PC-9 (cell line): ENCODE results near the gene SIRT2.

ENCODE experiments used
- EZH2 ChIP-seq: fragments of 200-600 bp; sonication (generic); IDR thresholded peaks from 2 replicates; pipeline ENCODE4 v1.8.0; 2017; ENCODE audit warnings: antibody characterized with exemption, low read depth
- TF ChIP-seq, protein P1 (sequence below): fragments of 200-600 bp; sonication (generic); conservative IDR thresholded peaks from 2 replicates; pipeline ENCODE4 v1.6.1; 2017; ENCODE audit warnings: mixed run types, antibody characterized with exemption, mild to moderate bottlenecking, moderate library complexity

DNA sequence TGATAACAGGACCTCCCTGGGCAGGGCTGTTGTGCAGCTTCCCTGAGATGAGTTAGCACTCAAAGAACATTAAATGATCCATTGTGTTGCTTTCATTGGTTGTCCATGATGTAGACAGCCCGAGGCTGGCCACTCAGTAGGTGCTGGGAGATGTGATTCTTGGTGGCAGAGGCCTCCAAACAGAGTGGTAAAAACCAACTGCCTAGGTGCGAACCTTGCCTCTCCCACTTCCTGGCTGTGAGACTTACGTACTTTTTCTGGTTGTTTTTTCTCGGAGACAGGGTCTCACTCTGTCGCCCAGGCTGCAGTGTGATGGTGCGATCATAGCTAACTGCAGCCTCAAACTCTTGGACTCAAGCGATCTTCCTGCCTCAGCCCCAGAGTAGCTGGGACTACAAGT, 25.0 kb upstream of the SIRT2 start:
- TF ChIP-seq, protein P1, sequence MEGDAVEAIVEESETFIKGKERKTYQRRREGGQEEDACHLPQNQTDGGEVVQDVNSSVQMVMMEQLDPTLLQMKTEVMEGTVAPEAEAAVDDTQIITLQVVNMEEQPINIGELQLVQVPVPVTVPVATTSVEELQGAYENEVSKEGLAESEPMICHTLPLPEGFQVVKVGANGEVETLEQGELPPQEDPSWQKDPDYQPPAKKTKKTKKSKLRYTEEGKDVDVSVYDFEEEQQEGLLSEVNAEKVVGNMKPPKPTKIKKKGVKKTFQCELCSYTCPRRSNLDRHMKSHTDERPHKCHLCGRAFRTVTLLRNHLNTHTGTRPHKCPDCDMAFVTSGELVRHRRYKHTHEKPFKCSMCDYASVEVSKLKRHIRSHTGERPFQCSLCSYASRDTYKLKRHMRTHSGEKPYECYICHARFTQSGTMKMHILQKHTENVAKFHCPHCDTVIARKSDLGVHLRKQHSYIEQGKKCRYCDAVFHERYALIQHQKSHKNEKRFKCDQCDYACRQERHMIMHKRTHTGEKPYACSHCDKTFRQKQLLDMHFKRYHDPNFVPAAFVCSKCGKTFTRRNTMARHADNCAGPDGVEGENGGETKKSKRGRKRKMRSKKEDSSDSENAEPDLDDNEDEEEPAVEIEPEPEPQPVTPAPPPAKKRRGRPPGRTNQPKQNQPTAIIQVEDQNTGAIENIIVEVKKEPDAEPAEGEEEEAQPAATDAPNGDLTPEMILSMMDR = no peak
- no peak for TF ChIP-seq EZH2
